ENCODE results near the gene HMCES. TPM values are rescaled to one million over a fixed set of nuclear protein-coding genes. Genes with fewer than 3 reads are reported as not detected.

Gene HMCES
- total and polyA plus RNA-seq, 2 of the 13 experiments (the other 11 are each of a cell fraction or from before 2014, with no cell fraction given): 16.1 to 37.5 TPM

DNA sequence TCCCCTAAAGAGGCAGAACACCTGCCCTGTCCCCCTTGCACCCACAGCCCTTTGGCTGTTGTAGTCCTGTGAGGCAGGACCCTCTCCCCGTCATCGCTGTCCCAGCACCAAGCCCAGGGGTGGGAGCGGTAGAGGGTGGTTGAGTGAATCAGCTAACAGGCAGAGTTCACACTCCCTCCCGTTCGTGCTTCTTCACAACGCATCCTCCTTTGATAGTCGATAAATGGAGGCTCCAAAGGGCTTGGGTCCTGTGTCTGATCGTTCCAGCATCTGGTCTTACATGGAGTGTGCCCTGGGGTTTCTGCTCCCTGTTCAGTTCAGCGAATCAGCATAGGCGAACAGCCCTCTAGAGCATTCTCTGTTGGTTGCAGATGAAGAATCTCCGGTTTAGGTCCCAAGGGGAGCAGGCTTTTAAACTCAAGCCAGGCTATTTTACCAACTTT is 820 bp upstream of the HMCES start:
- FAIRE-seq: no peak
- H3K9me3 ChIP-seq (ENCODE audit: low read length): no peaks in the 10 kb centered on the region
- WGBS (ENCODE audit: low lambda C conversion rate): 94% methylated on average over 11 of the region's 11 CpGs
- peaks cover 17 to 46% of the 10 kb centered on the region in 2 experiments; a peak in 4 of 5 replicates for H3K36me3 ChIP-seq (replicated peaks in 1 of 2; ENCODE audit: control insufficient read depth in 1 of 2, insufficient read depth in 2 of 2, low read length in 2 of 2)
- peak overlapping the region; percentile 90 for H3K27ac ChIP-seq (ENCODE audit: extremely low read length, insufficient read depth, low read length)
- no peak overlapping the region for H2AFZ ChIP-seq (ENCODE audit: low read length)
- ATAC-seq: peak; percentile 9
- H3K9ac ChIP-seq (ENCODE audit: insufficient read depth, low read depth, low read length): peak overlapping the region; percentile 95
- peaks cover 37% of the 10 kb centered on the region for H3K4me1 ChIP-seq (ENCODE audit: insufficient read depth, low read length)
- in situ Hi-C loops (cut with HindIII; ENCODE audit: extremely low pct_ligation_motif_present, low pct_unique_long_range_greater_than_20kb): no loop called here
- no peak for DNase-seq (ENCODE audit: low spot score)
- CTCF ChIA-PET (ENCODE audit: low intra/inter-chr PET ratio, low total read pairs): no interaction called here
- no TSS peak for BruUV-seq (replicated peaks)
- H3K4me3 ChIP-seq (replicated peaks in 1 of 3; ENCODE audit: insufficient read depth in 1 of 3, low read depth in 2 of 3, low read length in 3 of 3): no peak overlapping the region
- POLR2A ChIA-PET: interaction anchor here (2.0 to 4.6 kb wide), 2 partner anchors 17 to 38 kb away, joined by 5 to 29 read pairs; a partner anchor contains a TSS
- no peaks in the 10 kb centered on the region; a peak in 1 of 5 replicates for H3K27me3 ChIP-seq (ENCODE audit: control insufficient read depth in 1 of 2, insufficient read depth in 2 of 2, low read length in 2 of 2)
- no peaks in the 10 kb centered on the region for H4K20me1 ChIP-seq (ENCODE audit: insufficient read depth, low read length)
- H3K4me2 ChIP-seq (ENCODE audit: low read depth, low read length): peak overlapping the region; percentile 94; the same call in 1 of the 2 replicates
- peaks cover 15% of the 10 kb centered on the region for H3K79me2 ChIP-seq (ENCODE audit: insufficient read depth, low read length)
- intact Hi-C loops (cut with micrococcal nuclease; ENCODE audit: unreplicated experiment): loop anchor here (2.0 kb wide), 1 partner anchor 39 kb away; a partner anchor contains a TSS
- TF ChIP-seq, protein P1, sequence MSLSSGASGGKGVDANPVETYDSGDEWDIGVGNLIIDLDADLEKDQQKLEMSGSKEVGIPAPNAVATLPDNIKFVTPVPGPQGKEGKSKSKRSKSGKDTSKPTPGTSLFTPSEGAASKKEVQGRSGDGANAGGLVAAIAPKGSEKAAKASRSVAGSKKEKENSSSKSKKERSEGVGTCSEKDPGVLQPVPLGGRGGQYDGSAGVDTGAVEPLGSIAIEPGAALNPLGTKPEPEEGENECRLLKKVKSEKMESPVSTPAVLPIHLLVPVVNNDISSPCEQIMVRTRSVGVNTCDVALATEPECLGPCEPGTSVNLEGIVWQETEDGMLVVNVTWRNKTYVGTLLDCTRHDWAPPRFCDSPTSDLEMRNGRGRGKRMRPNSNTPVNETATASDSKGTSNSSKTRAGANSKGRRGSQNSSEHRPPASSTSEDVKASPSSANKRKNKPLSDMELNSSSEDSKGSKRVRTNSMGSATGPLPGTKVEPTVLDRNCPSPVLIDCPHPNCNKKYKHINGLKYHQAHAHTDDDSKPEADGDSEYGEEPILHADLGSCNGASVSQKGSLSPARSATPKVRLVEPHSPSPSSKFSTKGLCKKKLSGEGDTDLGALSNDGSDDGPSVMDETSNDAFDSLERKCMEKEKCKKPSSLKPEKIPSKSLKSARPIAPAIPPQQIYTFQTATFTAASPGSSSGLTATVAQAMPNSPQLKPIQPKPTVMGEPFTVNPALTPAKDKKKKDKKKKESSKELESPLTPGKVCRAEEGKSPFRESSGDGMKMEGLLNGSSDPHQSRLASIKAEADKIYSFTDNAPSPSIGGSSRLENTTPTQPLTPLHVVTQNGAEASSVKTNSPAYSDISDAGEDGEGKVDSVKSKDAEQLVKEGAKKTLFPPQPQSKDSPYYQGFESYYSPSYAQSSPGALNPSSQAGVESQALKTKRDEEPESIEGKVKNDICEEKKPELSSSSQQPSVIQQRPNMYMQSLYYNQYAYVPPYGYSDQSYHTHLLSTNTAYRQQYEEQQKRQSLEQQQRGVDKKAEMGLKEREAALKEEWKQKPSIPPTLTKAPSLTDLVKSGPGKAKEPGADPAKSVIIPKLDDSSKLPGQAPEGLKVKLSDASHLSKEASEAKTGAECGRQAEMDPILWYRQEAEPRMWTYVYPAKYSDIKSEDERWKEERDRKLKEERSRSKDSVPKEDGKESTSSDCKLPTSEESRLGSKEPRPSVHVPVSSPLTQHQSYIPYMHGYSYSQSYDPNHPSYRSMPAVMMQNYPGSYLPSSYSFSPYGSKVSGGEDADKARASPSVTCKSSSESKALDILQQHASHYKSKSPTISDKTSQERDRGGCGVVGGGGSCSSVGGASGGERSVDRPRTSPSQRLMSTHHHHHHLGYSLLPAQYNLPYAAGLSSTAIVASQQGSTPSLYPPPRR (CRISPR knock-in tag; IDR thresholded peaks at IDR 0.05; ENCODE audit: borderline replicate concordance): no peak
- TF ChIP-seq SMAD1 (CRISPR knock-in tag; IDR thresholded peaks at IDR 0.05; ENCODE audit: borderline replicate concordance, low read depth) (0 out of 2 replicates have a peak, but pooled peaks have one; percentile 31), RBM22 (optimal IDR thresholded peaks at IDR 0.05; ENCODE audit: low read length) (peak; percentile 73), NFE2 (CRISPR knock-in tag; IDR thresholded peaks at IDR 0.05) (no peak), NCOA5 (CRISPR knock-in tag; IDR thresholded peaks at IDR 0.05) (no peak), PRPF4 (IDR thresholded peaks at IDR 0.05; ENCODE audit: low read depth, low read length, poor library complexity, severe bottlenecking) (peak; percentile 37), ZBTB38 (CRISPR knock-in tag; IDR thresholded peaks at IDR 0.05) (peak; percentile 76), ZNF230 (CRISPR knock-in tag; IDR thresholded peaks at IDR 0.05) (0 out of 2 replicates have a peak, but pooled peaks have one; percentile 5), PLRG1 (conservative IDR thresholded peaks at IDR 0.05) (no peak), PHF21A (CRISPR knock-in tag; IDR thresholded peaks at IDR 0.05) (no peak)
- TF ChIP-seq, protein P2, sequence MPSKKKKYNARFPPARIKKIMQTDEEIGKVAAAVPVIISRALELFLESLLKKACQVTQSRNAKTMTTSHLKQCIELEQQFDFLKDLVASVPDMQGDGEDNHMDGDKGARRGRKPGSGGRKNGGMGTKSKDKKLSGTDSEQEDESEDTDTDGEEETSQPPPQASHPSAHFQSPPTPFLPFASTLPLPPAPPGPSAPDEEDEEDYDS (CRISPR knock-in tag; IDR thresholded peaks at IDR 0.05): no peak
